A172 (cell line): ENCODE results near the gene CDK5RAP3. TPM values are rescaled to one million over a fixed set of nuclear protein-coding genes. Genes with fewer than 3 reads are reported as not detected.
"Not testable (repeated sequence)": the region's sequence is repeated elsewhere in the genome, so short reads cannot be mapped to it uniquely, and the experiment has no call there.

ENCODE experiments used
- DNase-seq: peaks from one replicate; pipeline ENCODE4 v3.0.0-alpha.2; 2015; ENCODE audit warnings: low spot score
- total RNA-seq: library from RNA; depleted of rRNA; stranded (reverse); fragments of >200 nt; shearing (Covaris generic); gene quantifications from 2 replicates; pipeline ENCODE4 v1.2.3, GENCODE V29; 2014

CDK5RAP3 gene
- total RNA-seq, 1 experiment from 2014 or later = 87.2 TPM

DNA sequence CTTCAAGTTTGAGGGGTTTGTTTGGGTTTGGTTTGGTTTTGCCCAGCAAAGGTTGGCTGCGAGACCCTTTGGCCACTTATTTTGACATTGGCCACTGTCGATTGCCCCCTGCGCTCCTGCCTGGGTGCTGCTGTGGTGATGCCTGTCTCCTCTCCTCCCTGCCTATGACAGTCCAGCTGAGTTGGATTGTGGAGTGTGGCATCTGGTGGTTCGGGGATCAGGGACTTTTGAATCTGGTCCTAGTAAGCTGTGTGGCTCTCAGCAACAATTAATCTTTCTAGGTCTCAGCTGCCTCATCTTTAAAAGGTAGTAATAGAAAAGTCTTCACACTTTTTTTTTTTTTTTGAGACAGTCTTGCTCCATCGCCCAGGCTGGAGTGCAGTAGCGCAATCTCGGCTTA, 27.1 kb downstream of the CDK5RAP3 start:
- no peak for DNase-seq

DNA sequence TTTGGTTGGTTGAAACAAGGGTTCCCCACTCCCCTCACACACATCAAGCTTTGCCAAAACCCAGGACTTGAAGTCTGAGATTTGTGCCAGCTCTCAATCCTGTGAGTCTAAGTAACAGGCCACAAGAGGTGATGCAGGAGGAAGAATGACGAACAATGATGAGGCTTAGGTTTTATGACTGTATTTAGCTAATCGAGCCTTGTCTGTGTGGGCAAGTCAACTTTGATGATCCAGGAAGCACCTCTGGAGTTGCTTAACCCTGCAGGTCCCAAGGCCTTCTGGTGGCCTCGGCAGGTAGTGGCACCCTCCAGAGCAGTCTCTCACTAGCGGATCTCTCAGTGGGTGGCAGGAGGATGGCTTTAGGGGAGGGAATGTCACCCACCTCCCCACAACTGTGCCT, 28.7 kb downstream of the CDK5RAP3 start:
- DNase-seq = peak; percentile 46

- DNase-seq = no peak
Measured at GRCh38 chr17:48001197-48001596, 30.3 kb downstream of the CDK5RAP3 start.

GRCh38 chr17:48001657-48002056, 30.7 kb downstream of the CDK5RAP3 start:
- not testable (repeated sequence) for DNase-seq

GRCh38 chr17:48002266-48002915, 31.5 kb downstream of the CDK5RAP3 start:
- peak; percentile 89 for DNase-seq

DNA sequence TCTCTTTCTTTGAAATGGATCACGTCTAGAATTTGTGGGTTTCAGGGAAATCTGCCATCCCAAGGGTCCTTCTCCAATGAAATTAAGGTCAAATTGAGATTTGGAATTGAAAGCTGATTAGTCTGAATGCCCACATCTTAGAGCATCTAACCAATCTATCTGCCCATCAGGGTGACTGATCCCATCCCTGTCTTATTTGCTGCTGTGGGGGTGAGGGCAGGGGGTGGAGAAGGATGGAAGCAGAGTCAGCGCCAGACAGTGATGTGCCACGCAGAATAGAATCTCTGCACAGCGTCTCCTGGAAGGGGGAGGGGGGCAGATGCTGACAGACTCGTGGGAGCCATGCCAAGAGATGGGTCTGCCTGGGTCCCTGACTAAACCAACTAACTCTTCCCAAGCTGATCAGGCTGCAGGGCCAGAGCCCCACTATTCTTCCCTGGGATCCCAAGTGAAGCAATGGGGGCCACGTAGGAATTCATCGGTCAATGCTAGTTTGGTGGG, 32.1 kb downstream of the CDK5RAP3 start:
- peak; percentile 38 for DNase-seq

GRCh38 chr17:48003417-48004151, 32.7 kb downstream of the CDK5RAP3 start:
- DNase-seq = no peak

GRCh38 chr17:48004983-48005382, 34.1 kb downstream of the CDK5RAP3 start:
- DNase-seq = no peak

DNA sequence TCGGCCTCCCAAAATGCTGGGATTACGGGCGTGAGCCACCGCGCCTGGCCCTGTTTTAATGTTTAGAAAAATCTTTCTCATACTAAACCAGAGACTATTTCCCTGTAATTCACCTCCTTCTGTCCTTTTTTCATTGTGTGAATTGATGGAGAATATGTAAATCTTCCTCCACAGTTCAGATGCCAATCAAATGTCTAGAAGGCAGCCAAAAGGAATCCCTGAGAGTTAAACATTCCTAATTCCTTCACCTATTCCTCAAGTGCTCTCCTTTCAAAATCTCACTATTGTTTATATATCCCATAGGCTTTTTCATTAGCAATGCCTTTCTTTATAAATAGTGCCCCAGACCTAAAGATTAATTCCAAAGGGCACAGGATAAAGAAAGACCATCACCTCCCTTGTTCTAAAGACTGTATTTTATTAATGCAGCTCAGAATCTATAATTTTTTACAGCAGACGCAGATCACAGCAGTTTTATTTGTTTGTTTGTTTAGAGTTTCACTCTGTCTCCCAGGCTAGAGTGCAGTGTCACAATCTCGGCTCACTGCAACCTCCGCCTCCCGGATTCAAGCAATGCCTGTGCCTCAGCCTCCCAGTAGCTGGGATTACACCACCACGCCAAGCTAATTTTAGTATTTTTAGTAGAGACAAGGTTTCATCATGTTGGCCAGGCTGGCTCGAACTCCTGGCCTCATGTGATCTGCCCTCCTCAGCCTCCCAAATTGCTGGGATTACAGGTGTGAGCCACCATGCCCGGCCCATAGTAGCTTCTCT, 36.2 kb downstream of the CDK5RAP3 start:
- no peak for DNase-seq

- DNase-seq = no peak
Measured at GRCh38 chr17:48010193-48010592, 39.3 kb downstream of the CDK5RAP3 start.

DNA sequence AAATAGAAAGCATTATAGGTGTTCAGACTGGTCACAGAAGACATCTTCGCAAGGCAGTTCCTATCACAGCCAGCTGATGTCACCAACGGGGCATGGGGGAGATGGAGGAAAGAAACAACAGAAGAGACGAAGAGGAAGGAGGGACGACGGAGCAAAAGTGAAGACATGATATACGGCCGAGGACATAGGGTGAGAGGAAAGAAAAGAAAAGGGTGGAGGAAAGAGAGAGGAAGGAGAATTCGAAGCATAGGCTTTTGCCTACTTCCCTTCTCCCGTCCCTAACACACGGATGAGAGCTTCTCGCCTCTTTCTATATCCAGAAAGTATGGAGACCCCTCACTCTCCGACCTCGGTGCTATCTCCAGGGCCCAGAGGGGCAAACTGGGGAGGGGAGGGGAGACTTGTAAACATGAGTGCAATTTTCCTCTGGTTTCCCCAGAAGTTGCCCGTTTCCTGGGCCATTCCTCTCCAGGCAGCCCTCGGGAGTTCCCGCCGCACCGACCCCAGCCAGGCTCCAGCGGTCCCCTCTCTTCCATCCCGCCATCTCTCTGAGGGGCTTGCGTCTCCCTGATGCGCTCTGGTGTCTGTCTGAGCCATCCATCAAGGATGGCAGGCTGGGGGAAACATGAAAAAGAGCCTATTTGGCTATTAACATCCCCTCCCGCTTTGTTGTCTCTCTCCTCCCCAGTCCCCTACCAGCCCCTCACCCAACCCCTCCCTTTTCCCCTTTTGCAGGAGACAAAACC, 40.7 kb downstream of the CDK5RAP3 start:
- DNase-seq = no peak

- no peak for DNase-seq
Measured at GRCh38 chr17:48012151-48012520, 41.2 kb downstream of the CDK5RAP3 start.

- DNase-seq = no peak
Measured at GRCh38 chr17:48012654-48013053, 41.7 kb downstream of the CDK5RAP3 start.

DNA sequence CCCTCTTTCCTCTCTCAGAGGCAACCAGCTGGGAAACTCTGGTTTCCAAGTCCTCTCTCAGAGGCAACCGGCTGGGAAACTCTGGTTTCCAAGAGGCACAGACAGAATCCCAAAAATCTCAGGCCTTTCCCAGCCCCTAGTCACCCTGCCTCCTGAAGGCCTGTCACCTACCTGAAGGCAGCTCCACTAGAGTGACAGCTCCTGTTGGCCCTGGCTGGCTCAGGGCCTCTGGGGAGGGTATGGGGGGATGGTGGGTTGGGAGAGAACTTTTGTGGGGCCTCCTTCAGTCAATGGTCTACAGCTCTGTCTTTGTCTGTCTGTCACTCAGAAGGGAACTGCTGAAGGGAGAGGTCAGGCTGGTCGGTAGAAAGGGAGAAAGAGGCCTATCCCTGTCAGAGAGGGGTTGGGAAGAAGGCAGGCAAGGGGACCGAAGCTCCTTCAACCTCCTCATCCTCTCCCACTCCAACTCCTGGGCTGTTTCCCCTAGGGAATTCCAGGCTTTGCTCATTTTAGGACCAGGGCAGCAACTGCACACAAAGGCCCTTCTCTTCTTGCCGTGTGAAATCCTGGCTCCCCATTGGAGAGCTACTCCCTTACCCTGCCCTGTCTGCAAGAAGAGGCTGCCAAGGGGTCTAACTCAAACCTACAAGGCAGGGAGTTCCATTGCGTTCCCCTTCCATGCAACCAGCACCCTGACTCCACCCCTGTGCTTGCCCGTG, 43.1 kb downstream of the CDK5RAP3 start:
- no peak for DNase-seq

DNA sequence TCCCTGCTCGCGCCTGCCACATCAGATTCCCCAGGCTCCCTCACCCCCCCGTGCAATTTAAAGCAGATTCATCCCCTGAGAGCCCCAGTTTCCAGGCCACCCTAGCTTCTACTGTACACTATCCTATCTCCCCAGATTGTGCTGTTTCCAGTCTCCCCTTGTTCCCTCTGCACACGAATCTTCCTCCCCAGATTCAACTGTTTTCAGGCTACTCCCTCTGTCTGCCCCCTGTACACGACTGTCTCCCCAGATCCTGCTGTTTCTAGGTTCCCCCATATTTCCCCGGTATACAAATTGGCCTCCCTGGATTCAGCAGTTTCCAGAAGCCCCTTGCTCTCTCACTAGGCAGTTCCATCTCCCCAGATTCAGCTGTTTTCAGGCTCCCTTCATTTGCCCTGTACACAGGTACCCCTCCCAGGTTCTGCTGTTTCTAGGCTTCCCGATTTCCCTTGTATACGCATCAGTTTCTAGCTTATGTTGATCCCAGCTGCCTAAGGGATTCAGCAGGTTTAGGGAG, 43.7 kb downstream of the CDK5RAP3 start:
- DNase-seq = no peak

DNA sequence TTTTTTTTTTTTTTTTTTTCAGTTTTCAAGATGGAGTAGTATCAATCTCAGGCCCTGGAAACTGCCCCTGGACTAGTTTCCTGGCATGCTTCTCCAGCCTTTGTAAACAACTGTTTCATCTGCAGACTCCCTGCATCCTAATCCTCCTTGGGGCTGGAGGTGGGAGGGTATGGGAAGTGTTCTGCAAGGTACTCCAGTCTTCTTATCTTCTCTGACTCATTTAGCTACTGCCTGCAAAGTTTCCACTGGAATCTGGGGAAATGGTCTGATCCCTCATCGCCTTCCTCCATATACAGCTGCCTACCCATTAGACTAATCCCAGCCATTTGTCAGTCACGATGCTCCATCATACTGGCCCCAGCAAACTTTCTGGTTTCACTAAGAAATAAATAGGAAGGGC, 45.2 kb downstream of the CDK5RAP3 start:
- DNase-seq = peak; percentile 89

- DNase-seq = not testable (repeated sequence)
Measured at GRCh38 chr17:48017817-48018158, 46.9 kb downstream of the CDK5RAP3 start.

GRCh38 chr17:48021934-48022333, 51.0 kb downstream of the CDK5RAP3 start:
- no peak for DNase-seq

DNA sequence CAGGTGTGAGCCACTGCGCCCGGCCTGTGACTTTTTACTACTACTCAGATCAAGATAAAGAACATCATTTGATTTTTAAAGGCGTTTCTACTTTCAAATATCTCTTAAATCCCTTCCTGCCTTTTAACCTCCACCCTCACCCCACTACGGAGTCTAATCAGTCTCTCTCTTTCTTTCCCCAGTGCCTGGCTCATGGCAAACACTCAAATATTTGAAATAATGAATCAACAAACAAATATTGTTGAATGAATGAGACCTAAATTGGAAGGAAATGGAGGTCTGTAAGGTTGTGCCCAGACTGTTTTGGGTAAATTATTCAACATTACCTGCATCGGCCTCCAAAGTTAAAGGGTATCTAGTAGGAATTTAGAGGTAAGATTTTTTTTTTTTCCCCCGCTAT, 52.0 kb downstream of the CDK5RAP3 start:
- DNase-seq = no peak

GRCh38 chr17:48023400-48024148, 52.7 kb downstream of the CDK5RAP3 start:
- DNase-seq = peak; percentile 85
